ENCODE results near the gene TMEM175.
"Not testable (repeated sequence)": the region's sequence is repeated elsewhere in the genome, so short reads cannot be mapped to it uniquely, and the experiment has no call there.

- TF ChIP-seq ARNT (IDR thresholded peaks at IDR 0.05); FOXA1 (IDR thresholded peaks at IDR 0.05); FOXK2 (IDR thresholded peaks at IDR 0.05); ZNF384 (IDR thresholded peaks at IDR 0.05); BHLHE40 (IDR thresholded peaks at IDR 0.05; ENCODE audit: borderline replicate concordance); SUZ12 (IDR thresholded peaks at IDR 0.05): not testable (repeated sequence)
Measured at GRCh38 chr4:939508-939907, 7.2 kb downstream of the TMEM175 start.

All from HEK293T (cell line).